ENCODE measurements around the gene C1QTNF12. TPM values are rescaled to one million over a fixed set of nuclear protein-coding genes. Genes with fewer than 3 reads are reported as not detected.

C1QTNF12 gene
- total RNA-seq, 1 experiment from 2014 or later = 4.4 TPM

DNA sequence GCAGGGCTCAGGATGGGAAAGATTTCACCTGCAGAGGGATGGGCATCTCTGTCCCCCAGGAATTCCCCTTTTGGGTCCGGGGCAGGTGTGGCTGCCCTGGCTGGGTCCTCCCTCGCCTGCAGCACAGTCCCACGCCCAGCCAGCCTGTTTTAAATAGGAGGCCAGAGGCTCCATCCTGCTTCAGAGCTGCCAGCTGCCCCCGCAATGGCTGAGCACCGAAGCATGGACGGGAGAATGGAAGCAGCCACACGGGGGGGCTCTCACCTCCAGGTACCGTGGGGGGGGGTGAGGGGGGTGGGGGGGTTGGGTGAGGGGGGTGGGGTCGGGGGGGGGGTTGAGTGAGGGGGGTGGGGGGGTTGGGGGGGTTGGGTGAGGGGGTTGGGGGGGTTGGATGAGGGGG lies 37.3 kb upstream of the C1QTNF12 start:
- Histone ChIP-seq H2AK5ac (ENCODE audit: insufficient read length, low read length) (no peak overlapping the region), H3K79me2 (ENCODE audit: insufficient read depth, low read length) (no peaks in the 10 kb centered on the region), H3K4me2 (ENCODE audit: insufficient read depth, insufficient read length, low read length) (no peak overlapping the region), H2BK15ac (ENCODE audit: low read depth, low read length) (no peak overlapping the region), H2BK120ac (ENCODE audit: low read depth, low read length, poor library complexity, severe bottlenecking) (no peak overlapping the region), H3K9me3 (ENCODE audit: control insufficient read depth, low read depth, low read length) (no peaks in the 10 kb centered on the region), H3K9ac (ENCODE audit: extremely low read depth, insufficient read length, low read length) (no peak overlapping the region), H4K91ac (ENCODE audit: insufficient read length, low read depth, low read length) (no peak overlapping the region), H3T11ph (ENCODE audit: low read length) (no peak overlapping the region), H3K4me1 (ENCODE audit: insufficient read depth, low read length) (no peaks in the 10 kb centered on the region), H2BK5ac (ENCODE audit: insufficient read length, low read length) (no peak overlapping the region), H4K20me1 (ENCODE audit: control insufficient read depth, insufficient read depth, insufficient read length) (no peaks in the 10 kb centered on the region), H3K4ac (ENCODE audit: low read depth, low read length) (no peak overlapping the region), H2AFZ (ENCODE audit: low read length) (no peak overlapping the region), H3K23ac (ENCODE audit: insufficient read length, low read depth, low read length) (no peak overlapping the region), H4K8ac (replicated peaks; ENCODE audit: insufficient read length, low read depth, low read length) (no peak overlapping the region), H3K79me1 (ENCODE audit: insufficient read depth, low read depth, low read length, poor library complexity, severe bottlenecking) (no peaks in the 10 kb centered on the region), H3K18ac (ENCODE audit: insufficient read length, low read depth, low read length) (no peak overlapping the region), H2BK12ac (ENCODE audit: insufficient read length, low read depth, low read length) (no peak overlapping the region), H2BK20ac (ENCODE audit: low read depth, low read length, poor library complexity, severe bottlenecking) (no peak overlapping the region), H3K56ac (ENCODE audit: insufficient read length, low read depth, low read length) (no peak overlapping the region), H3K27me3 (ENCODE audit: insufficient read depth, low read length) (no peaks in the 10 kb centered on the region), H4K5ac (ENCODE audit: insufficient read length, low read depth, low read length) (no peak overlapping the region), H3K14ac (ENCODE audit: insufficient read depth, low read length) (no peak overlapping the region), H3K27ac (ENCODE audit: insufficient read length, low read depth, low read length) (no peak overlapping the region), H3K23me2 (ENCODE audit: insufficient read length, low read depth, low read length, poor library complexity, severe bottlenecking) (no peaks in the 10 kb centered on the region)
- DNase-seq = peak; percentile 60
- no peaks in the 10 kb centered on the region for H3K36me3 Mint-ChIP-seq (ENCODE audit: insufficient read depth in 1 of 3, low read depth in 3 of 3)
- H3K27ac Mint-ChIP-seq = no peak overlapping the region
- 0 out of 4 replicates have a peak, but pooled peaks cover 0 to 5% of the 10 kb centered on the region in 2 experiments for H3K4me1 Mint-ChIP-seq
- peaks cover 5% of the 10 kb centered on the region for H3K27me3 Mint-ChIP-seq (ENCODE audit: low read depth)
- no peak for TF ChIP-seq CTCF (conservative IDR thresholded peaks at IDR 0.05)
- no CpG with 5 or more reads among the region's 9 CpGs for WGBS (ENCODE audit: extremely low coverage, insufficient read length, low lambda C conversion rate)
- peaks cover 0 to 3% of the 10 kb centered on the region in 2 experiments; a peak in 2 of 5 replicates for H3K9me3 Mint-ChIP-seq
- no peak overlapping the region for H3K4me3 Mint-ChIP-seq
